ENCODE measurements around the gene FRMPD4.

Gene FRMPD4

DNA sequence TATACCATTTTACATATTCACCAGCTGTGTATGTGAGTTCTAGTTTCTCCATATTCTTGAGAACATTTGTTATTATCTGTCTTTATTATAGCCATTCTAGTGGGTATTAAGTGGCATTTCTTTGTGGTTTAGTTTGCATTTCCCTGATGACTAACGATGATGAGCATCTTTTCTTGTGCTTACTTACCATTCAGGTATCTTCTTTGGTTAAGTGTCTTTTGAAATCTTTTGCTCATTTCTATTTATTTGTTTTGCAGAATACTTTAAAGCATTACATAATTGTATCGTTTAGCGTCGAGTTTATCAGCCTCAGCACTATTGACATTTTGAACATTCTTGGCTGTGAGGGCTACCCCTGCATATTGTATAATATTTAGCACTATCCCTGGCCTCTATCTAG, 85.4 kb downstream of the FRMPD4 start:
- no peak for DNase-seq

DNA sequence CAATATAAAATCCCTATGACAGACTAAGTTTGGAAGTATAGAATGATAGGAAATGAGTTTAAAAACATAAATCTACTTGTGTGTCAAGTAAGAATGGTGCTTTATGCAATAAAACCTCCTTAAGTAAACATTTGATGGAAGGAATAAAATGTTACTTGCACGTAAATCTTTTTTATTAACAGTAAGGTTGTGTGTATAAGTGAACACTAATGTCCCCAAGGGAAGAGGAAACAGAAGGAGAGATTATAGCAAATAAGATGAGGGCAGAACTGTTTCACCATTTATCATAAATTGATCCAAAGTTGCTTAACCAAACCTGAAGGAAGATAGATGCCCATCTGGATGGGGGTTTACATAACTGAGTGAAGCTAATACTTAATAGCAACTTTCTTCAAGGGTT, 86.8 kb downstream of the FRMPD4 start:
- DNase-seq: no peak

DNA sequence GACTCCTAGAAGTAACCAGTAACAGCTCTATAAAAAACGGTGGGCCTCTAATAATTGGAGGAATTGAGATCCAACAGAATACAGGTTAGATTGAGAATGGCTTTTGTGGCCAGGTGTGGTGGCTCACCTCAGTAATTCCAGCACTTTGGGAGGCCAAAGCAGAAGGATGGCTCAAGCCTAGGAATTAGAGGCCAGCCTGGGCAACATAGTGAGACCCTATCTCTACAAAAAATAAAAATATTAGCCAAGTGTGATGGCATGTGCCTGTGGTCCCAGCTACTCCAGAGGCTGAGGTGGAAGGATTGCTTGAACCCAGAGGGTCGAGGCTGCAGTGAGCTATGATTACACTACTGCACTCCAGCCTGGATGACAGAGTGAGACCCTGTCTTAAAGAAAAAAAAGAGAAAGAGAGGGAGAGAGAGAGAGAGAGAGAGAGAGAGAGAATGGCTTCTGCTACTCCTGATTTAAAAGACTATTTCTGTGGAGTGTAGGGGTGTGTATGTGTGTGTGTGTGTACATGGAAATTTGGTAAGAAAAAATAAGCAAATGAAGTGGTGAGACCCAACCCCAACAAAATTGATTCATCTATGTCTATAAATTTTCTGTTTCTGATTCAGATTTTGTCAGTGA, 89.3 kb downstream of the FRMPD4 start:
- no peak for DNase-seq

DNA sequence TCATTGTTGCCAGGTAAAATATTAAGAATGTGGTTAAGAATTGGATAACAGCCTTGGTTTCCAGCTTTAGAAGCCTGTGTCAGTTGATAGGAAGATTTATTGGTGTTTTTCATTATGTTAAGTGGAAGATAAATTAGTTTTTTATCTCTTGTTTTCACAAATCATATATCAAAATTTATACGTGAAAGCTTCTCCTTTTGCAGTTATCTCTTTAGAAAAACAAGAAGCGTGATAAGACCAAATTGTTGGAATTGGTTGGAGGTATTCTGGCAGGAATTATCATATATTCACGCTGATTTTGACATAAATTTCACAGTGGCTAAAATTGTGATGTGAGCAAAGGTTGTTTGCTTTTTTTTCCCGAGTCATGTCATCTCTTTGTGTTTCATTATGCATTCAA, 90.6 kb downstream of the FRMPD4 start:
- DNase-seq: no peak

DNA sequence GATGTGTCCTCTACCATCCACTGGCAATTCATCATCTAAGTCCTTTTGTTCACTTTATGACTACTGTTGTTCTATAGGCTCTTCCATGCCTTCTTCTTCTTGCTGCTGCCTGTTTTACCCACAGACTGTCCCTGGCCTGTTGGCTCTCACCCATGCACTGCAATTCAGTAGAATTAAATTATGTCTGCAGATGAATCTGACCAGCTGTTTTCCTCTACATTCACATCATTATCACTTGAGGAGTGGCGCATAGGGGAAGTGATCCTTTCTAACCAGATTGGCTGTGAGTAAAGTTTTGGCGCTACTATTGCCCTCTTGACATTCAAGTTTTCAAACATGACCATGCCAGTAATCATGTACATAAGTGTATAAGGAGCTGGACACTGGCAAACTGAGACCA, 91.7 kb downstream of the FRMPD4 start:
- no peak for DNase-seq

DNA sequence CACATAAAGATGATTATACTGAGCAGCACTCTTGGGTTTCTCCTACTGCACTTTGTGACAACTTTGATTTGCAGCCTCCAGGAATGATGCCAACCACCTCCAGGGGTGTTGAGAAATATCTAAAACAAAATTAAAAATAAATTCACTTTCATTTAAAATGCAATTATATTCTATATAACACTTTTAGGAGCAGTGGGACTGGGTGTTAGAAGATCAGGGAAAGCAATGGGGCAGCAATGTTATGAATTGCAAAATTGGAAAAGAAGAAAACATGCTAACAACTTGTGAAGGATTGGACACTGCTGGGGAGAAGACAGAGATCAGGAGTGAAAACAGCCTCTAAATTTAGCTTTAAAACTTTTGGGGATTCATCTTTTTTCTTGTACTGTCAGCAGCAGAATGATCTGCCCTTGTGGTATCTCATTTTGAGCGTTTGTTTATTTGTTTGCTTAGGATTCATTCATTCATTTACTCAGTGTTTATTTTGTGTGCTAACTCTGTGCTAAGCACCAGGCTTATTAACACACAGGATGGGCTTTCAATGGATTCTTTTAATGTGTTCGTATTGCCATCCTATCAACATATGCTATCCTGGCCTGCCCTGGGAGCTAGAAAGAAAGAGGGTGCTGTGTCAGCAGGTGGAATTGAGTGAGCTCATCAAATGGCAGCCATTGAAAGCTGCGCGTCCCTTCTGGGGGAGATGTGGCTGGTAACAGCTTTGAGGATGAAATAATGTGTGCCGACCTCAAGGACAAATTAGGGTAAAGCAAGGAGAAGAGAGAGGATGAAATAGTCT, 96.5 kb downstream of the FRMPD4 start:
- DNase-seq: no peak

DNA sequence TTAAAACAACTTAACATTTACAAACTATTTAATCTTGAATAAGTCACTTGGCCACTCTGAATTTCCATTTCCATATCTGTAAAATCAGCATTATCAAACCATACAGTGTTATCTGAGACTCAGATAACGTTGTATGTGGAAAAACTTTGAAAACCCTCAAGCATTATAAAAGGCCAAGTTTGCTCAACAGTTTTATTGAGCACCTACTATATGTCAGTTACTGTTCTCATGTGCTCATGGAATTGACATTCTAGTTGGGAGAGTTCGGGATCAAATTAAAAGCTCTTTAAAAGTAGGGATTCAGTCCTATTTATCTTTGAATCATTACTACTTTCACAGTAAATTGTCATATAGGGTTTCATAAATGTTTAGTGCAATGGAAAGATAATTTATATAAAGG, 97.9 kb downstream of the FRMPD4 start:
- no peak for DNase-seq

DNA sequence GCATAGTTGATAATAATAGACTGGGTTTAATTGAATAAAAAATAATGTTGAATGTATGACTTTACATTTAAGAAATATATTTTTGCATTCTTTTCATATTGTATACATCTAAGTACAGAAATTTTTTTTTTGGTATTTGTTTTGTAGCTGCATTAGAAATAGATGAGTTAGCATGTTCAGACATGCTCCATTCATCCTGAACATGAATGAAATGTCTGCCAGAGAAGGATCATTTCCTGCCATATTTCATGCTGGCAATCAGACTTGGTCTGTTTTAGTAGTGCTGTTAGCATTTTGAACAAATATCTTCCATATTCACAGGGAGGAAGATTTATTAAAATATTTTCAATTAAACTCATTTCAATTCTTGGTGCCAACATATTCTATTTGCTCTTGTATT, 98.9 kb downstream of the FRMPD4 start:
- DNase-seq: no peak

DNA sequence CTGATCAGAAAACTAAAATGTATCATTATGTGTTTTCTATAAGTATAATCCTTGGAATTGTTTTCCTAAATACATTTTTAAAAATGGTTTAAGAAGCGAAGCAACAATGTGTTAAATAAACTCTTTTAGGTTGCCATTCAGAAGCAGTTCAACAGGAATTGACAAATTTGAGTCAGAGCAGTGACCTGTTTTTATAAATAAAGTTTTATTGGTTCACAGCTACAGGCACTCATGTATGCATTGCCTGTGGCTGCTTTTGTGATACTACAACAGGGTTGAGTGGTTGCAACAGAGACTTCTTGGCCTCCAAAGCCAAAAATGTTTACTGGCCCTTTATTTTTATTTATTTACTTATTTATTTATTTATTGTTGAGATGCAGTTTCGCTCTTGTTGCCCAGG, 99.5 kb downstream of the FRMPD4 start:
- no peak for DNase-seq

DNA sequence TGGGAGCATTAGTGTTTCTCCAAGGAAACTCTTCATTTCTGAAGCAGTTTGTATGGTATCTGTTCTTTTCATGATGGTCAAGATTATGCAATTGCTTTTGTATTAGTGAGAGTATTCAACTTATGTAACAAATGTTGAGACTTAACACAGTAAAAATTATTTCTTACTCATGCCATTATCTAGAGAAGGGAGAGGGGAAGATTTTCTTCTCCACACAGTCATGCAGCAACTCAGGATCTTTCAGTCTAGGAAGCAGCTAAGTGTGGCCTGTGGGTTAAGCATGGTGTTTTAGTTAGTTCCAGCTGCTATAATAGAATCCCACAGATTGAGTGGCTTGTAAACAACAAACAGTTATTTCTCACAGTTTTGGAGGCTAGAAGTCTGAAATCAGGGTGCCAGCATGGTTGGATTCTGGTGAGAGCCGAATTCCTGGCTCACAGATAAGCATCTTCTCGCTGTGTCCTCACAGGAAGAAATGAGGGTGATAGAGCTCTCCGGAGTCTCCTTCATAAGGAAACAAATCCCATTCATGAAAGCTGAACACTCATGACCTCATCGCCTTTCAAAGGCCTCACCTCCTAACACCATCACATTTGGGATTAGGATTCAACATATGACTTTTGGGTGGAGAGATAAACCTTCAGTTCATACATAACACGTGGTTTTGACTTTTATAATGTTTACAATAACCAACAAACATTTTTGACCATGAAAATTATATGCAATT, 101.2 kb downstream of the FRMPD4 start:
- no peak for DNase-seq

DNA sequence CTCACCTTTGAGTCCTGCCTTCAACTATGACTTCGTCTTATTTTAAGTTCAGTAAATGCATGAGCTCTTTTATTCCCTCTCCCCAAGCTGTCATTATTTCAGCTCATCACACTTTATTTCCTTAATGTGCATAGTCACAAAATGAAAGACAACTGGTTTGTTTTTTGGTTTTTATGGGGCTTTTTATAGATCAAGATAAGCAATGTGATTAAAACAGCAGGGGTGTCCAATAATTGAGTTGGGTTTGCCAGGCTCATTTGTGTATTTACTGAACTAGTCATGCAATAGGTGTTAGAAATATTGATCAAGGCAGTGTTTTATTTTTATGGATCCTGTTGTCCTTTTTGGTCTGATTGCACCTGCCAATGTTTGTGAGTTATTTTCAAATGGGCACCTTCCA, 102.2 kb downstream of the FRMPD4 start:
- DNase-seq: no peak

DNA sequence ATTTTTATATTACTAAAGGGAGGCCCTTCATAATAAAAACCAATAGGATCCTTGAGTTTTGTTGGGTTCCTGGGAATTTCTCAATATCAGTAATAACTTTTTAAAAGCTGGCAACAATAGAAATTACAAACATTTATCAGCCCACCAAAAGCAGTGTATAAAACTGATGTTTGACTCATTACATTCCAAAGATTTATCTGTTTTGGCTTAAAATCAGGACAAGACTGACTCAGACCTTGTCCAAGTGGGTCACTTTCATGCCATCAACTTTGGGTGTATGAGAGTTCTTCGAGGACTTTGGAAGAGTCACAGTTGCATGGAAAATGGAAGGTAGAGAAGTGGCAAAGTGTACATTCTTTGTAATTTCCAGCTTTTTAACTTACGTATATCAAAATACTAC, 102.8 kb downstream of the FRMPD4 start:
- DNase-seq: no peak

DNA sequence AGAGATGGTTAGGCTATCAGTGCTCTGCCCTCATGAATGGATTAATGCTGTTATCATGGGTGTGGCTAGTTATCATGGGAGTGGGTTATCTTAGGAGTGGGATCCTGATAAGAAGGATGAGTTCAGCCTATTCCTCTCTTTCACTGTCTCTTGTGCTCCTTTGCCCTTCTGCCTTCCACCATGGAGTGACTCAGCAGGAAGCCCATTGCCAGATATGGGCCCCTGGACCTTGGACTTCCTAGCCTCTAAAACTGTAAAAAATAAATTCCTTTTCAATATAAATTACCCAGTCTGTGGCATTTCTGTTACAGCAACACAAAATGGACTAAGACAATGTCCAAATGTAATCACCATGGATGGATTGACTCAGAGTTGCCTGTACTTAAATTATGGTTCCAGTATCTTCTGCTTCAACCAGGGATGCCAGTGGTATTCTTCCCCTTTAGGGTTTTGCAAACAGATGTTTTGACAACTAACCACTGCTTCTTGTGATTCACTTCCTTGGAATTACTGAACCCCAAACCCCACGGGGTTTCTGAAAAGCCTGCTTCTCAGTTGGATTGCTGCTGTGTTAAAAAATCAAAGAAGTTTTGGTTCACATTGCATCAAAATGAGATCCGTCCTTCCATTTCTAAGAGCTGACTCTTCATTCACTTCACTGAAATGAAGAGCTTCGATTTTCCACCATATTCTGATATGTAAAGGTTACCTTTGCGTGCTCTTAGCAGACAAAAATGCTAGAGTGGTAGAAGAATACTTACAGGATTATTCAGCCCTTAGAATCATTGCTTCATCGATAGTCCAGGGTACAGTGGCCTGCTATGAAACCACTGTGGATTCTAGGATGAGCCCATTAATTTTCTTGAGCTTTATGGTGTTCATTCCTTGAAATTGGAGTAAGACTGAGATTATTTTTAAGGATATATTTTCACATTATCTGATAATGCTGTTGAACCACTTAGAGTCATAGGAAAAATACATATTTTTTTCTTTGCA, 107.7 kb downstream of the FRMPD4 start:
- DNase-seq: no peak

DNA sequence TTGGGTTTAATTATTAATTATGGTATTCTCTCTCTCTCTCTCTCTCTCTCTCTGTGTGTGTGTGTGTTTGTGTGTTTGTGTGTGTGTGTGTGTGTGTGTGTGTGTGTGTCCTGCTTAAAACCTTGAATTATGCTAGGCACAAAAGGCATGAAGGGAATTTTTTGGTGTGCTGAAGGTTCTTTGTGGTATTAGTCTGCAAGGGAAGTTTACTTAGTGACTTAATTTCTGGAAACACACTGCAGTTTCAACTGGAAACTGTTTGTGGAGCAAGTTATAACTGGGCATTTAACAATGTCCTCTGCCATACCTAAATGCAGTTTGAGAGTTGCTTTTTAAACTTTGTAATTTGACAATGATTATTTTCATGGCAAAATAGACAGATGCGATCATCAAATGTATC, 111.7 kb downstream of the FRMPD4 start:
- DNase-seq: no peak

DNA sequence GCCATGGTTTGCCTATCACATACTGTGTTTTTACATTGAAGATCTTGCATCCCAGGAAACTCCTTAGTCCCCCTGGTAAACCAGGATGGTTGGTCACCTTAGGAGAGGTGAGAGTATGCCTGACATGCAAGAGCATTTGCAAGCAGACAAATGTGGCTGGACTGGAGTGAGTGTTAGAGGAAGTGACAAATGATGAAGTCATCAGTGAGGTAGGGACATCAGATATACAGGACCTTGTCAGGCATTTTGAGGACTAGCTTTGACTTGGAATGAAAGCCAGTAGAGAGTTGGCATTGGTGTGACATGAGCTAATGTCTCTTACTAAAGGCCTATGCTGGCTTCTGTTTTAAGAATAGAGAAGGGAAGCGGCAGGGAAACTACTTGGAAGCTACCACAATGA, 124.9 kb downstream of the FRMPD4 start:
- DNase-seq: no peak

DNA sequence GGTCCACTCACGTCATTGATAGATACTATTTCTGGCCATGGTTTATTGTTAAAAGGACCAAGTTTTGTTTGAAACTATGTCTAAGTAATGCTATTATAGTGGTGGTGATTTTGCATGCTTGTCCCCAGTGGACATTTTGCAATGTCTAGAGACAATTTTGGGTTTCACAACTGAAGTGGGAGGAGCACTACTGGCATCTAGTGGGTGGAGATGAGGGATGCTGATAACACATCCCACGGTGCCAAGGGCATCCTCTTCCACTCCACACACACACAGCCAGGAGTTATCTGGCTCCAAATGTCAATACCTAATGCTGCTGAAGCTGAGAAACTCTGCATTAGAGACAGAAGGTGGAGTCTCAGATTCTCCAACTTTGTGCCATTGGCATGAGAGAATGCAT, 131.2 kb downstream of the FRMPD4 start:
- DNase-seq: no peak

DNA sequence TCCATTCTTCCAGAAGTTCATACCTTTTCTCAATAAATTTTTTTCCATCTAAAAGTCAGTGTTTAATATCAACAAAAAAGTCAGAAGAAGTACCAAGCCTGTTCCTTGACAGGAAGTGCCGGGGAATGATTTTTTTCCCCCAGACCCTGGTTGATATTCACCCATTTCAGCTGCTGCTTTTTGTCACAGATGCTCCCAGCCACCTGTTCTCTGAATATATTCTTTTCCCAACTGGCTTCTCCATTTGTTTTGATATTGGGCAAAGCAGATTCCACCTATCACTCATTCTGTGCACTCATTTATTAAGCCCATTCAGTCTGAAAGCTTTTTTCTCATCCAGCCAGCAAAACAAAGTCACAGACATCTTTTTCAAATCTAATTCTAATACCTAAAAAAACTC, 139.9 kb downstream of the FRMPD4 start:
- no peak for DNase-seq

DNA sequence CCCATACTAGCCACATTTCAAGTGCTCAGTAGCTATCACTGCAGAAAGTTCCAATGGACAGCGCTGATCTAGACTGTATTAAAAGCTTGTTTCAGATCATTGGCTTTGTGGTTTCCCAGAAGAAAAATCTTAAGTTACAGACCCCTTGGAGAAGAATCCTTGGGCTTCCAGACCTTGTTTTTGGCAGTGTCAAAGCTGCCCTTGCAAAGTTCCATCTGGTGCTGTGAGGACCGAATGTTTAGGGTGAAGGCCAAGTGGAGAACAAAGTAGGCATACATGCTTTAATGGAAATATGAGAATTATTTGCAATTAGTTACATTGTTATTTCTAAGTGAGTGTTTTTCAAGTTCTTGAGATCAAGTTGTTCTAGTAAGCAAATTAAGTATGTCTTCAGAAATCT, 144.7 kb downstream of the FRMPD4 start:
- no peak for DNase-seq

DNA sequence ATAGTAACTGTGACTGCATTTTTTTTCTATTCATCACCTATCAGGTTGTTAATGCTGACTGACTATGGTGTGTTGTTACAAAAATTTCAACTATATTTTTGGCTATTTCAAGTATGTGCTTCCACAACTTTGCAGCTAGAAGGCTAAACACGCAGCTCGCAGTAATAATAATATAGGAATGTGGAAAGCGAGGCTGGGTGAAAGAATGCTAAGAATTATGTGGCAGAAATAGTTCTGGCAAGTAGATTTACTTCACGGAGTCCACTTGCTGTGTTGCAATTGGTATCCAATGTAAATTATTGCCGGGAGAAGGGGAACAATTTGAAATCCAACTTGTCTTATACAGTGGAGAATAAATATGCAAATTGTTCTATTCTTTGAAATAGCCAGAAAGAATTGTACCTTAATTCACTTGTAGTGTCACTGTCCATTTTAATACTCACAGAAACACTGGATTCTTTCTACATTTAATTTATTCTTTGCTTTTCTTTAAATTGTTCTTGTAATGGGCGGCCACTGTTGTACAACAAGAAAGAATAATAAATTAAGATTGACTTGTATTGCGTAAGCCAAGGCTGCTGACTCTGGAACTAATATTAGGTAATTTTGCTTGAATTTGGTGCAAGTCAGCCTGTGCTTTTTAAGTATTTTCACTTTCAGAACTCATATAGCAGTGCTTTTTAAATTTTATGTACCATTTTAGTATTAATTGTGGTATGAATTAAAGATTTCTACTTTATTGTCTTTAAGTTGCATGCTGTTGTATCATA, 154.9 kb downstream of the FRMPD4 start:
- no peak for DNase-seq

DNA sequence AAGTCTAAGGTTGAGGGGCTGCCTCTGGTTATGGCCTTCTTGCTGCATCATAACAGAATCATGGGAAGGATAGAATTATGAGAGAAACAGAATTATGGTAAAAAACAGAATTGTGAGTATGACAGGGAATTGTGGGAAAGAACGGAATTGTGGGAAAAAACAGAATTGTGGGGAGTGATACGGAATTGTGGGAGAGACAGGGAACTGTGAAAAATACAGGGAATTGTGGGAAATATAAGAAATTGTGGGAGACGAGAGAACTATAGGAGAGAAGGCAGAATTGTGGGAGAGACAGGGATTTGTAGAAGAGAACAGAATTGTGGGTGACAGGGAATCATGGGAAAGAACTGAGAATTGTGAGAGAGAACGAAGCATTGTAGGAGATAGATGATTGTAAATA, 159.1 kb downstream of the FRMPD4 start:
- DNase-seq: no peak

DNA sequence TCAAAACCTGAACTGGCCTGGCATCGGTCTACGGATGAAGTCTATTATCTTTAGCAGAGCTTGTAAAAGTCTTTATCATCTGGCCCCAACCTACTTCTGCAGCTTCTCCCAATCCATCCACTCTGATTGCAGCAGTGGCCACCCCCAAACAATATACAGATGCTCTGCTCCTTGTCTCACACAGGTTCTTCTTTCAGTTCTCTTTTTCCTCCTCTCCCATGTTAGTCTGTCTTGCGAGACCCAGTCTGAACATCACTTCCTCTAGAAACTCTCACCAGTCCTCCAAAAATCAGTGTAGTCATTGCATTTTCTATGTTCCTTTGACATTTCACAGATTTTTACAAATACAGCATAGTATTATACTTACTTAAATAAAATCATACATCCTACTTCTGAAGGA, 163.0 kb downstream of the FRMPD4 start:
- DNase-seq: no peak

DNA sequence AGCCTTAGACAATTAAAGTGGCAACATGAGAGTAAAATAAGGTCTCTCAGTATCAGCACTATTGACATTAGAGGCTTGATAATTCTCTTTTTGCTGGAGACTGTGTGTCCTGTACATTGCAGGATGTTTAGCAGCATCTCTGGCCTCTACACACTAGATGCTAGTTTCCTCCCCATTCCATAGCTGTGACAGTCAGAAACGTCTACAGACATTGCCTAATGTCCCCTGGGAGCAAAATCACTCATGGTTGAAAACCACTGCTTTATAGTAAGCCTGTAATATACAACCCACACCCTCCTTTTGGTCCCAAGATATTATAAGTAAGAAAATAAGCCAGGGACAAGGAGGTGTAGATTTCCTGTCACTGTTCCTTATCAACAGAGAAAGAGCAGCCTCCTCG, 166.0 kb downstream of the FRMPD4 start:
- DNase-seq: no peak

All from activated gamma-delta T cell (primary cell).